ENCODE results near the gene SLC25A2.
"Not testable (repeated sequence)": the region's sequence is repeated elsewhere in the genome, so short reads cannot be mapped to it uniquely, and the experiment has no call there.

The SLC25A2 gene

GRCh38 chr5:141303756-141304155 is at the start of gene SLC25A2:
SLC25A2 (minus strand) TSS chr5:141304049; CDS start chr5:141303865, 184 bp downstream.
- no peak for DNase-seq

DNA sequence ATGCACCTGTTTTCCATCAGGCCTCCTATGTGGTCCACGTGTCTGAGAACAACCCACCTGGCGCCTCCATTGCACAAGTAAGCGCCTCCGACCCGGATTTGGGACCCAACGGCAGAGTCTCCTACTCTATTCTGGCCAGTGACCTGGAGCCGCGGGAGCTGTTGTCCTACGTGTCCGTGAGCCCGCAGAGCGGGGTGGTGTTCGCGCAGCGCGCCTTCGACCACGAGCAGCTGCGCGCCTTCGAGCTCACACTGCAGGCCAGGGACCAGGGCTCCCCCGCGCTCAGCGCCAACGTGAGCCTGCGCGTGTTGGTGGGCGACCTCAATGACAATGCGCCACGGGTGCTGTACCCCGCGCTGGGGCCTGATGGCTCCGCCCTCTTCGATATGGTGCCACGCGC is 47.7 kb upstream of the SLC25A2 start:
- no peak for DNase-seq

DNA sequence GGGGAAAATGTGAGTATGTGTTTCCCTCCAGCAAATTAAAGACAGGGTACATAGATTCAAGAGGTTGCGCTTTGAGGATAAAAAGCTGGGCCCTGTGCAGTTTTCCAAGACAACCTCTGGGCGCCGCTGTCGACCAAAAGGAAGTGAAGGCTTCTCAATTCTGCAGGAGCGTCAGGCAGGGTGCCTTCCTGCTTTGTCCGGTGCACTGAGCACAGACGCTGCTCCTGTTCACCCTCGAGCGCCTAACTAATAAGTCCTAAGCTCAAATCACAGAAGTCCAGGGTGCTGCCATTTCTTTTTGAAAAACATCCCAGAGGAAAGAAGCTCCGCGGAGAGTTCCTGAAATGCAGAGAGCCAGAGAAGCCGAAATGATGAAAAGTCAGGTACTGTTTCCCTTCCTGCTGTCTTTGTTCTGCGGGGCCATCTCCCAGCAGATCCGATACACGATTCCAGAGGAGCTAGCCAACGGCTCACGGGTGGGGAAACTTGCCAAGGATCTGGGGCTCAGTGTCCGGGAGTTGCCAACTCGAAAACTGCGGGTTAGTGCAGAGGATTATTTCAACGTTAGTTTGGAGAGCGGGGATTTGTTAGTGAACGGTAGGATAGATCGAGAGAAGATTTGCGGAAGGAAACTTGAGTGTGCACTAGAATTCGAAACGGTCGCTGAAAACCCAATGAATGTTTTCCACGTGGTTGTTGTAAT is 46.2 kb upstream of the SLC25A2 start, which contains the start of gene PCDHGB1:
Gene PCDHGB1, plus strand, starts transcription at position 183 of the 703 bp plus-strand sequence. Its CDS starts 162 bp downstream, at position 345.
- DNase-seq = no peak

- not testable (repeated sequence) for DNase-seq
Measured at GRCh38 chr5:141346017-141346416, 42.2 kb upstream of the SLC25A2 start.

DNA sequence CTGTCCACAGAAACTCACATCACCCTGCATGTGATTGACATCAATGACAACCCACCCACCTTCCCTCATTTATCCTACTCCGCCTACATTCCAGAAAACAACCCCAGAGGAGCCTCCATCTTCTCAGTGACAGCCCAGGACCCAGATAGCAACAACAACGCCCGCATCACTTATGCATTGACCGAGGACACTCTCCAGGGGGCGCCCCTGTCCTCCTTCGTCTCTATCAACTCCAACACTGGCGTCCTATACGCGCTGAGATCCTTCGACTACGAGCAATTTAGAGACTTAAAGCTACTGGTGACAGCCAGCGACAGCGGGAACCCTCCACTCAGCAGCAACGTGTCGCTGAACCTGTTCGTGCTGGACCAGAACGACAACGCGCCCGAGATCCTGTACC is 41.5 kb upstream of the SLC25A2 start:
- DNase-seq = no peak

GRCh38 chr5:141343953-141344463 is 40.2 kb upstream of the SLC25A2 start:
- DNase-seq = no peak

- DNase-seq = peak; percentile 41
Measured at GRCh38 chr5:141343242-141343952, 39.5 kb upstream of the SLC25A2 start, which contains the start of gene PCDHGA3. PCDHGA3 (plus strand) TSS chr5:141343829; CDS start chr5:141344034, 205 bp downstream.

DNA sequence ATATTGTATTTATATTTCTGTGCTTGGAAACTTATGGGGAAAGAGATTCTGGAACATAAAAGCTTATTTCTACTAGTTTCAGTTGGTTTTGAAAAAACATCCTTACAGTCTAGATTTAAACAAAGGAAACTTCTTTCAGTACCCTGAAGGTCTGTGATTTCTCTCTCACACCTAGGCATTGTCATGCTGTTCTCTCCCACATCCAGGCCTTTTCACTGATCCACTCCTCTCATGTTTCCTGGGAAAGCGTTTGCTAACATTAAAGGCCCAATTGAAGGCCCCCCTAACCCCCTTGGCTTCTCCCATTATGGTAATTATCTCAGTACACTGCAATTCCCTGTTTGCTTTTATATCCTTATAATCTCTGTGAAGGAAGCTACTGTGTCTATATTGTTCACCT is 38.9 kb upstream of the SLC25A2 start:
- no peak for DNase-seq

- not testable (repeated sequence) for DNase-seq
Measured at GRCh38 chr5:141340781-141341354, 37.0 kb upstream of the SLC25A2 start.

DNA sequence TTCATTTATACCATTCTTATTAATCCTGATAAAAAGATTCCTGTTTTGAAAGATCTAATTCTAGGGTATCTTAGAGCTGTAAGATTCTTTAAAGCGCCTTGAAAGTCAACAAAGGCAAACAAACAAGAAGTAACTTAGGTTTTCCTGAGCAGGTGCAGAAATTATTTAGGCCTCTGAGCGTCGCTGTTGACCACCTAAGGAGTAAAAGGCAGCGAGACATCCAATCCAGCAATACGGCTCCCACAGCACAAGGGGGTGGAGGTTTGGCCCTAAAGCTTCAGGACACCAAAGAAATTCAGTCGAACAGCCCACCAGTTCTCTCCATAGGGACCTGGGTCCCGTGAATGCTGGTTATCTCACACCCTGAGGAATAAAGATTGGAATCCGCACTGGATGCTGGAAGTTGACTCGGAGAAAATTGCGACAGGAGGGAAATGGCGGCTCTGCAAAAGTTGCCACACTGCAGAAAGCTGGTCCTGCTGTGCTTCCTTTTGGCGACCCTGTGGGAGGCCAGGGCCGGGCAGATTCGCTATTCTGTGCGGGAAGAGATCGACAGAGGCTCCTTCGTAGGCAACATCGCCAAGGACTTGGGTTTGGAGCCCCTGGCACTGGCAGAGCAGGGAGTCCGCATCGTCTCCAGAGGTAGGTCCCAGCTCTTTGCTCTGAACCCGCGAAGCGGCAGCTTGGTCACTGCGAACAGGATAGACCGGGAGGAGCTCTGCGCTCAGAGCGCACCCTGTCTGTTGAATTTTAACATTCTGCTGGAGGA is 34.9 kb upstream of the SLC25A2 start, which contains the start of gene PCDHGA2:
Gene PCDHGA2, plus strand, starts transcription at position 223 of the 769 bp plus-strand sequence.
- DNase-seq = peak; percentile 73

GRCh38 chr5:141332571-141332970 is 28.7 kb upstream of the SLC25A2 start:
- not testable (repeated sequence) for DNase-seq

GRCh38 chr5:141330299-141331080 is 26.6 kb upstream of the SLC25A2 start, which contains the start of gene PCDHGA1:
PCDHGA1 (plus strand) TSS chr5:141330514.
- no peak for DNase-seq

- DNase-seq = no peak
Measured at GRCh38 chr5:141328231-141328630, 24.4 kb upstream of the SLC25A2 start.

DNA sequence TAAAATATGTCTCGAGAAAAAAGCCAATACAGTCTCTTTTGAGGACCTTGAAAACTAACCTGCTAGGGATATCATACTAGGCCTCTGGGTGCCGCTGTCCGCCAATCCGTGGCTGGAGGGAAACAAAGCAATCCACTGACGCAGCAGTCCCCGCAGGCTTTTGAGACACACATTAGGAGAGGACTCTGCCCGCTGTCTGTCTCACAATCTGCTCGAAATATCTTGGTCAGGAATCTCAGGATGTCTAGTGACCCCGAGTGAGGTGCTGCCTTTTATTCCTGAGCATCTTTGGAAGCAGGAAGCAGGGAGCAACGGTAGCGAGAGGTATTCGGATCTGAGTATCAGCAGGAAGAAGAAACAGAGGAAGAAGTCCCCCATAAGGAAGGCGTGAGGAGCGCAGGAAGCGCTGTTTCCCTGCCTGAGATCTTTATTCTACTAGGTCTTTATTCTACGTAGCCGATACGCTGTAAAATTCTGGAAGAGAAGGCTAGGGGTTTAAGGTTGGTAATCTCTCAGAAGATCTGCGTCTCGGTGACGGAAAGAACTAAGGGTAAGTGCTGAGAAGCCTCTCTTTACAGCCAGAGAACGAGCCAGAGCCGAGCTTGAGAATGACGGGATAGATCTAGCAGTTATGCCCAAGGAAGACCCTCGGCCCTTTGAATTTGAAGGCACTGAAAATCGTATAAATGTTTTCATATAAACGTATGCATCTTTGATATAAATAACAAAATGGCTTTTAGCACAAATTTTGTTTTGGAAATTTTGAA is 22.4 kb upstream of the SLC25A2 start:
- peak; percentile 64 for DNase-seq

DNA sequence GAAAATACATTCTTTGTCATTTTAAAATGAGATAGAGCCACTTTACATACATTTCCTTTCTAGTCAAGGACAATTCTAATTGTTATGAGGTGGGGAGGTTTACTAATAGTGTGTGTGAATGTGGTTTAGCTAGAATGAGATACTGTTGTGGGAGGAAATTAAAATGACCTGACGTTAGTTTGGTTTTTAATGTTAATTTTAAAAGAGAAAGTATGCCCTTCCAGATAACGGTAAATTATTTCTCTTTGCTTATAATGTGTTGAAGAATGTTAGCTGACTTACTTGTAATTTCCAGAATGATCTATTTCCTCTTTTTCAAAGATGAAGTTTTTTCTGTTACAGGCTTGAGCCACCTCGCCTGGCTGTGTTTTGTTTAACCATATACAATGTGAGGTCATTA is 18.4 kb upstream of the SLC25A2 start:
- DNase-seq = no peak

GRCh38 chr5:141320225-141321169 is 16.6 kb upstream of the SLC25A2 start, which contains the start of gene TAF7:
TAF7 (minus strand) TSS chr5:141320784; CDS start chr5:141320044, 740 bp downstream.
- DNase-seq = peak; percentile 99

DNA sequence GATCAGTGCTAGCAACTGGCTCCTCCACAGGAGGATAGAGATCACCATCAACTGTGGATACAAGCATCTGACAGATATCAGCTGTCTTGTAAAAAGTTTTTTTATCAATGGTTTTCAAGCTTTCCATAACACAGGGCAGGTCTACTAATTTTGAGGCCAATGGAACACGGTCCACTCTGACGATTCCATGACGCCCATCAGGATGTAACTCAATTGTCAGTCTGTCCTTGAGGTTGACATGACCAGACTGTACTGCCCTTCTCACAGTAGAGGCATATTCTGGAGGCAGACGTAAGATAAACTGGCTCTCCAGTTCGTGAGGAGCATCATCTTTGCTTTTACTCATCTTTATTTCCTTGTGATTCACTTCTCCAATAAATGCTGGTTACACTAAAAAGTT is 15.8 kb upstream of the SLC25A2 start:
- no peak for DNase-seq

GRCh38 chr5:141319202-141319601 is 15.4 kb upstream of the SLC25A2 start:
- DNase-seq = no peak

DNA sequence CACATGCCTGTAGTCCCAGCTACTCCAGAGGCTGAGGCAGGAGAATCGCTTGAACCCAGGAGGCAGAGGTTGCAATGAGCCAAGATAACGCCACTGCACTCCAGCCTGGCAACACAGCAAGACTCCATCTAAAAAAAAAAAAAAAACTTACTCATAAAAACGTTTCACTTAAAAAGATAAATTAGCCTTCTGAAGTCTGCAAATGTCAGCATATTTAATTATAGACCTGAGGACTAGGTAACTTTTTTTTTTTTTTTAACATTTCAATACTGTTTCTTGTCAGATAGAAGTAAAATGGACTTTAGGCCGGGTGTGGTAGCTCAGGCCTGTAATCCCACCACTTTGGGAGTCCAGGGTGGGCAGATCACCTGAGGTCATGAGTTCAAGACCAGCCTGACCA is 13.1 kb upstream of the SLC25A2 start:
- DNase-seq = not testable (repeated sequence)

DNA sequence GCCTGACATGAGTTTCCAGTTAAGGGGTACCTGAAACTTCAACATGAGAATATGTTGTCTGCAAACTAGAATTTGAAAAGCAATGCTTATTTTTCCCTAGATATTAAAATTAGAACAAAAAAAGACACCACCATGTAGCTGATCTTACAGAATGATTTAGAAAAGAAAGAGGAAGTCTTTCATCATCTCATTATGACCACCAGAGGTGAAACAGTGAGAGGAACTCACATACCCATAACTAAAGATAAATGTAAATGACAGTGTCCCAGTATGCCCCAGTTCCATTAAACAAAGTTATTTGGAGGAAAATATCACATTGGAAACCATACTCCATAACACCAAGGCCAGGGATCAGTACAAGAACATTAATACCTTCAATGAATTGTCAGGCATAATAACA is 9.9 kb upstream of the SLC25A2 start:
- no peak for DNase-seq
